Breast epithelium (tissue), 3 donors: ENCODE measurements around the gene SLC6A9.

Experiments
- POLR2A ChIP-seq: fragments of 450-650 bp; IDR thresholded peaks from one replicate; pipeline ENCODE4 v1.6.1; 2016; ENCODE audit warnings: antibody characterized with exemption, mild to moderate bottlenecking, moderate library complexity
- POLR2AphosphoS5 ChIP-seq, 3 donors: sonication (generic); formaldehyde crosslinking; IDR thresholded peaks; one replicate each; pipeline ENCODE4 v1.6.1; 2017; ENCODE audit warnings: antibody characterized with exemption in 3 of 3
- TF ChIP-seq, protein P1 (sequence below), 3 donors: fragments of 450-650 bp; IDR thresholded peaks; one replicate each; pipeline ENCODE4 v1.5.1; 2016 to 2017; ENCODE audit warnings: antibody characterized with exemption in 3 of 3, mild to moderate bottlenecking in 3 of 3, moderate library complexity in 3 of 3

GRCh38 chr1:44068442-44068921 lies 37.2 kb upstream of the SLC6A9 start:
- no peak for TF ChIP-seq POLR2A
- no peak for TF ChIP-seq POLR2AphosphoS5 (IDR thresholded peaks at IDR 0.05)
- TF ChIP-seq, protein P1, sequence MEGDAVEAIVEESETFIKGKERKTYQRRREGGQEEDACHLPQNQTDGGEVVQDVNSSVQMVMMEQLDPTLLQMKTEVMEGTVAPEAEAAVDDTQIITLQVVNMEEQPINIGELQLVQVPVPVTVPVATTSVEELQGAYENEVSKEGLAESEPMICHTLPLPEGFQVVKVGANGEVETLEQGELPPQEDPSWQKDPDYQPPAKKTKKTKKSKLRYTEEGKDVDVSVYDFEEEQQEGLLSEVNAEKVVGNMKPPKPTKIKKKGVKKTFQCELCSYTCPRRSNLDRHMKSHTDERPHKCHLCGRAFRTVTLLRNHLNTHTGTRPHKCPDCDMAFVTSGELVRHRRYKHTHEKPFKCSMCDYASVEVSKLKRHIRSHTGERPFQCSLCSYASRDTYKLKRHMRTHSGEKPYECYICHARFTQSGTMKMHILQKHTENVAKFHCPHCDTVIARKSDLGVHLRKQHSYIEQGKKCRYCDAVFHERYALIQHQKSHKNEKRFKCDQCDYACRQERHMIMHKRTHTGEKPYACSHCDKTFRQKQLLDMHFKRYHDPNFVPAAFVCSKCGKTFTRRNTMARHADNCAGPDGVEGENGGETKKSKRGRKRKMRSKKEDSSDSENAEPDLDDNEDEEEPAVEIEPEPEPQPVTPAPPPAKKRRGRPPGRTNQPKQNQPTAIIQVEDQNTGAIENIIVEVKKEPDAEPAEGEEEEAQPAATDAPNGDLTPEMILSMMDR (IDR thresholded peaks at IDR 0.05) = no peak
